ENCODE measurements around the gene UPF2. TPM values are rescaled to one million over a fixed set of nuclear protein-coding genes. Genes with fewer than 3 reads are reported as not detected.
"Not testable (repeated sequence)": the region's sequence is repeated elsewhere in the genome, so short reads cannot be mapped to it uniquely, and the experiment has no call there.

UPF2 gene
- total and polyA plus RNA-seq, 4 donors = 16.0 to 27.5 (median 22.0) TPM

DNA sequence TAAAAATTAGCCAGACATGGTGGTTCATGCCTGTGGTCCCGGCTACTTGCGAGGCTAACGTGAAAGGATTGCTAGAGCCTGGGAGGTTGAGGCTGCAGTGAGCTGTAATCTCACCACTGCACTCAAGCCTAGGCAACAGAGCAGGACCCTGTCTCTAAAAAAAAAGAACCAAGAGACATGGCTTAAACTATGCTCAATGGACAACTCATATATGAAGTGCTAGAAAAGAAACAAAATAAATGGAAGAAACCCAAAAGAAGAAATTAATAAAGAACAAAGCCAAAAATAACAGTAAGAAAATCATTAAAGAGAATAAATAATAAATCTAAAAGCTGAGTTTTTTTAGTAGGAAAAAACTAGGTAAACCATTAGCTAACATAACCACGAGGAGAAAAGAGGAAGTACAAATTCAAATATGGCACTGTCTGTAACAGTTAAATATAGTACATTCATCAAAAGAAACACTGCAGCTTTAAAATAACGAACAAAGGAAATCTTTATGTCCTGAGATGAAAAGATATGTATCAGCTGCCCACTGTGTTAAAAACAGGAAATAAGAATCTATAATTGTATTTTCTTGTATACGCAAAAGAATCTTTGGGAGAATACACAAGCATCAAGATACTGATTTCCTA is 48.7 kb downstream of the UPF2 start:
- no peaks in the 10 kb centered on the region for H3K4me1 ChIP-seq (ENCODE audit: control insufficient read depth in 1 of 2, insufficient read depth in 2 of 2, low read length in 2 of 2)
- H3K9me3 ChIP-seq (ENCODE audit: control insufficient read depth, low read length) = no peaks in the 10 kb centered on the region
- H3K27me3 ChIP-seq (ENCODE audit: control insufficient read depth in 1 of 2, insufficient read depth in 2 of 2, low read length in 1 of 2) = no peaks in the 10 kb centered on the region
- WGBS, 2 donors = 79% methylated on average over 6 of the region's 6 CpGs
- no peak for ATAC-seq (ENCODE audit: low FRiP score)
- no peak for DNase-seq
- H3K4me3 ChIP-seq (ENCODE audit: low read length in 2 of 2) = no peak overlapping the region
- intact Hi-C loops (cut with DNase I) = no loop called here
- H3K27ac ChIP-seq (ENCODE audit: low read depth in 1 of 2, low read length in 2 of 2) = no peak overlapping the region
- peaks cover 0 to 6% of the 10 kb centered on the region in 2 donors for H3K36me3 ChIP-seq (ENCODE audit: control insufficient read depth in 1 of 2, insufficient read depth in 2 of 2, low read length in 1 of 2)

- H3K4me1 ChIP-seq (ENCODE audit: control insufficient read depth in 1 of 2, insufficient read depth in 2 of 2, low read length in 2 of 2) = no peaks in the 10 kb centered on the region
- H3K9me3 ChIP-seq (ENCODE audit: control insufficient read depth, low read length) = no peaks in the 10 kb centered on the region
- intact Hi-C loops (cut with DNase I) = loop anchor here in 1 of 2 donors (10.0 kb wide), 1 partner anchor 204 kb away; no protein-coding TSS in a partner anchor
- no peak for DNase-seq
- H3K27ac ChIP-seq (ENCODE audit: low read depth in 1 of 2, low read length in 2 of 2) = no peak overlapping the region
- no peak for ATAC-seq (ENCODE audit: low FRiP score)
- no peak overlapping the region for H3K4me3 ChIP-seq (ENCODE audit: low read length in 2 of 2)
- H3K27me3 ChIP-seq (ENCODE audit: control insufficient read depth in 1 of 2, insufficient read depth in 2 of 2, low read length in 1 of 2) = no peaks in the 10 kb centered on the region
- WGBS, 2 donors = 84 to 91% methylated on average over 1 of the region's 1 CpG
- peaks cover 0 to 2% of the 10 kb centered on the region in 2 donors for H3K36me3 ChIP-seq (ENCODE audit: control insufficient read depth in 1 of 2, insufficient read depth in 2 of 2, low read length in 1 of 2)
Observed at GRCh38 chr10:11988924-11989323, 53.7 kb downstream of the UPF2 start.

- Histone ChIP-seq H3K27ac (ENCODE audit: low read depth in 1 of 2, low read length in 2 of 2) (no peak overlapping the region), H3K4me3 (ENCODE audit: low read length in 2 of 2) (no peak overlapping the region), H3K4me1 (ENCODE audit: control insufficient read depth in 1 of 2, insufficient read depth in 2 of 2, low read length in 2 of 2) (no peaks in the 10 kb centered on the region), H3K9me3 (ENCODE audit: control insufficient read depth, low read length) (no peaks in the 10 kb centered on the region), H3K27me3 (ENCODE audit: control insufficient read depth in 1 of 2, insufficient read depth in 2 of 2, low read length in 1 of 2) (no peaks in the 10 kb centered on the region), H3K36me3 (ENCODE audit: control insufficient read depth in 1 of 2, insufficient read depth in 2 of 2, low read length in 1 of 2) (peaks cover 0 to 2% of the 10 kb centered on the region in 2 donors)
- intact Hi-C loops (cut with DNase I) = loop anchor here in 1 of 2 donors (10.0 kb wide), 1 partner anchor 202 kb away; no protein-coding TSS in a partner anchor
- ATAC-seq (ENCODE audit: low FRiP score) = no peak
- 25 to 26% methylated on average over 7 of the region's 7 CpGs for WGBS, 2 donors
- DNase-seq = peak; percentile 79 to 87
Observed at GRCh38 chr10:11986593-11987216, 55.9 kb downstream of the UPF2 start.

DNA sequence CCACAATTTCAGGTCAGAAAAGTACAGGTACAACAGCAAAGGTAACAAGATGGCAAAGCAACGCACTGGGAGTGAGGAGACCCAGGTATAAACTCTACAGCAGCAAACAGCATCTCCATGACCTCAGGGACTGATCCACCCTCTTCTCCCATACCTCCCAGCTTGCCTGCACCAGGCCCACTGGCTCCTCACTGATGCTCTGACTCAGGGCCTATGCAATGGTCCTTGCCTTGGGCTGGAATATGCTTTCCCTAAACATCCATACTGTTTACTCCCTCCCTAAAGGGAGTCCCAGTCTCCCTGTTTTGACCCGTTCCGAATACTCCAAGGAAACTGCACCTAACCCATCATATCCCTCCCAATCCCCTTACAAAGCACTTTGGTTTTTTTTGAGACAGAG is 60.4 kb downstream of the UPF2 start:
- Histone ChIP-seq H3K27ac (ENCODE audit: low read depth in 1 of 2, low read length in 2 of 2) (no peak overlapping the region), H3K9me3 (ENCODE audit: control insufficient read depth, low read length) (no peaks in the 10 kb centered on the region), H3K4me1 (ENCODE audit: control insufficient read depth in 1 of 2, insufficient read depth in 2 of 2, low read length in 2 of 2) (no peaks in the 10 kb centered on the region), H3K27me3 (ENCODE audit: control insufficient read depth in 1 of 2, insufficient read depth in 2 of 2, low read length in 1 of 2) (no peaks in the 10 kb centered on the region), H3K4me3 (ENCODE audit: low read length in 2 of 2) (no peak overlapping the region), H3K36me3 (ENCODE audit: control insufficient read depth in 1 of 2, insufficient read depth in 2 of 2, low read length in 1 of 2) (no peaks in the 10 kb centered on the region)
- ATAC-seq (ENCODE audit: low FRiP score) = no peak
- 96 to 97% methylated on average over 3 of the region's 3 CpGs for WGBS, 2 donors
- intact Hi-C loops (cut with DNase I) = loop anchor here in 1 of 2 donors (10.0 kb wide), 1 partner anchor 197 kb away; no protein-coding TSS in a partner anchor
- no peak for DNase-seq

- Histone ChIP-seq H3K27ac (ENCODE audit: low read depth in 1 of 2, low read length in 2 of 2) (no peak overlapping the region), H3K4me3 (ENCODE audit: low read length in 2 of 2) (no peak overlapping the region), H3K36me3 (ENCODE audit: control insufficient read depth in 1 of 2, insufficient read depth in 2 of 2, low read length in 1 of 2) (peaks cover 0 to 4% of the 10 kb centered on the region in 2 donors), H3K9me3 (ENCODE audit: control insufficient read depth, low read length) (no peaks in the 10 kb centered on the region), H3K27me3 (ENCODE audit: control insufficient read depth in 1 of 2, insufficient read depth in 2 of 2, low read length in 1 of 2) (no peaks in the 10 kb centered on the region), H3K4me1 (ENCODE audit: control insufficient read depth in 1 of 2, insufficient read depth in 2 of 2, low read length in 2 of 2) (no peaks in the 10 kb centered on the region)
- ATAC-seq (ENCODE audit: low FRiP score) = no peak
- 92 to 95% methylated on average over 5 of the region's 5 CpGs for WGBS, 2 donors
- DNase-seq = no peak
- intact Hi-C loops (cut with DNase I) = no loop called here
Observed at GRCh38 chr10:11975795-11976194, 66.8 kb downstream of the UPF2 start.

GRCh38 chr10:11972523-11972922 is 70.1 kb downstream of the UPF2 start:
- H3K4me1 ChIP-seq (ENCODE audit: control insufficient read depth in 1 of 2, insufficient read depth in 2 of 2, low read length in 2 of 2); H3K4me3 ChIP-seq (ENCODE audit: low read length in 2 of 2); ATAC-seq (ENCODE audit: low FRiP score); intact Hi-C loops (cut with DNase I); H3K9me3 ChIP-seq (ENCODE audit: control insufficient read depth, low read length); H3K36me3 ChIP-seq (ENCODE audit: control insufficient read depth in 1 of 2, insufficient read depth in 2 of 2, low read length in 1 of 2); H3K27me3 ChIP-seq (ENCODE audit: control insufficient read depth in 1 of 2, insufficient read depth in 2 of 2, low read length in 1 of 2); H3K27ac ChIP-seq (ENCODE audit: low read depth in 1 of 2, low read length in 2 of 2); DNase-seq: not testable (repeated sequence)
- WGBS, 2 donors = 93 to 98% methylated on average over 7 of the region's 7 CpGs

GRCh38 chr10:11962176-11962575 is 80.4 kb downstream of the UPF2 start:
- Histone ChIP-seq H3K4me1 (ENCODE audit: control insufficient read depth in 1 of 2, insufficient read depth in 2 of 2, low read length in 2 of 2) (no peaks in the 10 kb centered on the region), H3K36me3 (ENCODE audit: control insufficient read depth in 1 of 2, insufficient read depth in 2 of 2, low read length in 1 of 2) (peaks cover 4 to 8% of the 10 kb centered on the region in 2 donors), H3K9me3 (ENCODE audit: control insufficient read depth, low read length) (no peaks in the 10 kb centered on the region), H3K4me3 (ENCODE audit: low read length in 2 of 2) (no peak overlapping the region), H3K27me3 (ENCODE audit: control insufficient read depth in 1 of 2, insufficient read depth in 2 of 2, low read length in 1 of 2) (no peaks in the 10 kb centered on the region), H3K27ac (ENCODE audit: low read depth in 1 of 2, low read length in 2 of 2) (no peak overlapping the region)
- intact Hi-C loops (cut with DNase I) = no loop called here
- no peak for DNase-seq
- 98 to 100% methylated on average over 2 of the region's 2 CpGs for WGBS, 2 donors
- no peak for ATAC-seq (ENCODE audit: low FRiP score)

DNA sequence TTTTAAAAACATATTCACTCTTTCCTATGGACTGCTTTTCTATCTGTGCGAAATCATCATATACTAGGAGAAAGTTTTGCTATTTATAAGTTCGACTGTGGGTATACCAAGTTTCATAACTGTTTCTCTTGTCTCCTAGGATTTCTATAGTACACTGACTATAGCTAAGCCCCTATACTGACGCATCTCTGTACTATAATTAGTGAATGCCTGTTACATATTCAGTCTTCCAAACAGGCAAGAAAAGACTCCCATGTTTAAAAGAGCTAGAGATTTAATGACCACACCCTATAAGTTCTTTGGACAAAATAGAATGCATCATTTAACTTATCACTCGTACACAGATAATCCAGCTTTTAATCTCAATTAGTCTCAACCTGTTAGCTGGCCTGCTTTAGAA is 80.8 kb downstream of the UPF2 start:
- 91 to 98% methylated on average over 4 of the region's 4 CpGs for WGBS, 2 donors
- Histone ChIP-seq H3K27ac (ENCODE audit: low read depth in 1 of 2, low read length in 2 of 2) (no peak overlapping the region), H3K27me3 (ENCODE audit: control insufficient read depth in 1 of 2, insufficient read depth in 2 of 2, low read length in 1 of 2) (no peaks in the 10 kb centered on the region), H3K9me3 (ENCODE audit: control insufficient read depth, low read length) (no peaks in the 10 kb centered on the region), H3K4me3 (ENCODE audit: low read length in 2 of 2) (no peak overlapping the region), H3K4me1 (ENCODE audit: control insufficient read depth in 1 of 2, insufficient read depth in 2 of 2, low read length in 2 of 2) (no peaks in the 10 kb centered on the region), H3K36me3 (ENCODE audit: control insufficient read depth in 1 of 2, insufficient read depth in 2 of 2, low read length in 1 of 2) (peaks cover 4 to 8% of the 10 kb centered on the region in 2 donors)
- ATAC-seq (ENCODE audit: low FRiP score) = no peak
- intact Hi-C loops (cut with DNase I) = no loop called here
- no peak for DNase-seq

GRCh38 chr10:11959966-11960365 is 82.6 kb downstream of the UPF2 start:
- H3K4me1 ChIP-seq (ENCODE audit: control insufficient read depth in 1 of 2, insufficient read depth in 2 of 2, low read length in 2 of 2) = no peaks in the 10 kb centered on the region
- H3K27ac ChIP-seq (ENCODE audit: low read depth in 1 of 2, low read length in 2 of 2) = no peak overlapping the region
- H3K9me3 ChIP-seq (ENCODE audit: control insufficient read depth, low read length) = no peaks in the 10 kb centered on the region
- peaks cover 4 to 8% of the 10 kb centered on the region in 2 donors for H3K36me3 ChIP-seq (ENCODE audit: control insufficient read depth in 1 of 2, insufficient read depth in 2 of 2, low read length in 1 of 2)
- 87 to 88% methylated on average over 4 of the region's 4 CpGs for WGBS, 2 donors
- ATAC-seq (ENCODE audit: low FRiP score) = no peak
- H3K4me3 ChIP-seq (ENCODE audit: low read length in 2 of 2) = no peak overlapping the region
- DNase-seq = no peak
- intact Hi-C loops (cut with DNase I) = no loop called here
- no peaks in the 10 kb centered on the region for H3K27me3 ChIP-seq (ENCODE audit: control insufficient read depth in 1 of 2, insufficient read depth in 2 of 2, low read length in 1 of 2)

All from aorta (tissue), 5 donors.